Measurements from ENCODE around the gene ETV2.
A peak's percentile ranks its signal among the peaks of the same experiment; 100 is the strongest.

Gene ETV2

DNA sequence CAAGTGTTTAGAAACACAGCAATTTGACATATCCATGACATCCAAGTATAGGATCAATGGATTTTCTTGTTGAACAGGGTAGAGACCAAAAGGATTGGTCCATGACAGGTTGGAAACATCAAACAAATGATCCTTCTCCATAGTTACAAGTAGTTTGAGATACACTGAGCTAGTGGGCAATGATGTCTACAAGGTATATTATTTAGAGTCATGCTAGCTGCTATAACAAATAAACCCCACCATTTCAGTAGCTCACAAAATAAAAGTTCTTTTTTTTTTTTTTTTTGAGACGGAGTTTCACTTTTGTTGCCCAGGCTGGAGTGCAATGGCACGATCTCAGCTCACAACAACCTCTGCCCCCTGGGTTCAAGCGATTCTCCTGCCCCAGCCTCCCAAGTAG lies 33.9 kb upstream of the ETV2 start:
- no peak for DNase-seq (ENCODE audit: low read depth)
- TF ChIP-seq, protein P1, sequence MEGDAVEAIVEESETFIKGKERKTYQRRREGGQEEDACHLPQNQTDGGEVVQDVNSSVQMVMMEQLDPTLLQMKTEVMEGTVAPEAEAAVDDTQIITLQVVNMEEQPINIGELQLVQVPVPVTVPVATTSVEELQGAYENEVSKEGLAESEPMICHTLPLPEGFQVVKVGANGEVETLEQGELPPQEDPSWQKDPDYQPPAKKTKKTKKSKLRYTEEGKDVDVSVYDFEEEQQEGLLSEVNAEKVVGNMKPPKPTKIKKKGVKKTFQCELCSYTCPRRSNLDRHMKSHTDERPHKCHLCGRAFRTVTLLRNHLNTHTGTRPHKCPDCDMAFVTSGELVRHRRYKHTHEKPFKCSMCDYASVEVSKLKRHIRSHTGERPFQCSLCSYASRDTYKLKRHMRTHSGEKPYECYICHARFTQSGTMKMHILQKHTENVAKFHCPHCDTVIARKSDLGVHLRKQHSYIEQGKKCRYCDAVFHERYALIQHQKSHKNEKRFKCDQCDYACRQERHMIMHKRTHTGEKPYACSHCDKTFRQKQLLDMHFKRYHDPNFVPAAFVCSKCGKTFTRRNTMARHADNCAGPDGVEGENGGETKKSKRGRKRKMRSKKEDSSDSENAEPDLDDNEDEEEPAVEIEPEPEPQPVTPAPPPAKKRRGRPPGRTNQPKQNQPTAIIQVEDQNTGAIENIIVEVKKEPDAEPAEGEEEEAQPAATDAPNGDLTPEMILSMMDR (conservative IDR thresholded peaks at IDR 0.05; ENCODE audit: low read depth, low read length) = no peak
- no peak overlapping the region for H3K4me3 ChIP-seq (ENCODE audit: low read depth, low read length)

DNA sequence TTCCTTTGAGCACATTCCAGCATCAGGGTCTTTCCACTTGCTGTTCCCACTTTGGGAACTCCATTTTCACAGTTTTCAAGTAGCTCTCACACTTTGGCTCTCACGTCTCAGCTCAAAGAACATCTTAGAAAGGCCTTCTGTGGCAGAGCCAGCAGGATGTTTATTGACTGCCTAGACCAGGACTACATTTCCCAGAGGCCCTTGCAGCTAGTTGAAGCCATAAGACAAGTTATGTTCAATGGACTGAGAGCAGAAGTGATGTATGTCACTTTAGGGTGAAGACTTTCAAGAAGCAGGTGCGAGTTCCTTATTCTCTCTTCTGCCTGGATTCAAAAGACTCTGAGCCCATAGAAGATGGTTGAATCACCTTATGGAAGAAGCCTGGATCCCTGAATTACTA lies 33.3 kb upstream of the ETV2 start:
- no peak overlapping the region for H3K4me3 ChIP-seq (ENCODE audit: low read depth, low read length)
- TF ChIP-seq, protein P1 (conservative IDR thresholded peaks at IDR 0.05; ENCODE audit: low read depth, low read length) = no peak
- DNase-seq (ENCODE audit: low read depth) = peak; percentile 23

DNA sequence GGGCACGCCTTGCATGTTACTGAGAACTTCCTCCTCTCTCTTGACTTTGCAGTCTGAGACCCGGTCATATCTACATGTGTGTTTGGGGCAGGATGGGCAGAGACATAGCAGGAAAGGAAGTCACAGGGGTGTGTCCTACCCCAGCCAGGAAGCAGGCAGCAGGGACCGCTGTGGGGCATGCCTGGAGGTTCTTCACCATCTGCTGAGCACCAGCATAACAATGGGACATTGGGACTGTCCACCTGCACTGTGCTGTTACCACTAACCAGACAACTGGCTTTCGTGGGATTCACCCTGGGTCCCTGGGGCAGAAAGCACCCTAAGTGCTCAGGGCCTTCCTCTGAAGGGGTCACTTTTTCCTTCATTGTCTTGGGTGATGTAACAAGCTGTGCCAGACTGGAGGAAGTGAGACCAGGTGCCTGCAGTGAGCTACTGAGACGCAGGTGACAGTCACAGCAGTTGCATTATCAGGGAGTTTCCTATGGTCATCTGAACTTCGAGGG lies 31.6 kb upstream of the ETV2 start:
- TF ChIP-seq, protein P1 (conservative IDR thresholded peaks at IDR 0.05; ENCODE audit: low read depth, low read length) = no peak
- H3K4me3 ChIP-seq (ENCODE audit: low read depth, low read length) = no peak overlapping the region
- no peak for DNase-seq (ENCODE audit: low read depth)

DNA sequence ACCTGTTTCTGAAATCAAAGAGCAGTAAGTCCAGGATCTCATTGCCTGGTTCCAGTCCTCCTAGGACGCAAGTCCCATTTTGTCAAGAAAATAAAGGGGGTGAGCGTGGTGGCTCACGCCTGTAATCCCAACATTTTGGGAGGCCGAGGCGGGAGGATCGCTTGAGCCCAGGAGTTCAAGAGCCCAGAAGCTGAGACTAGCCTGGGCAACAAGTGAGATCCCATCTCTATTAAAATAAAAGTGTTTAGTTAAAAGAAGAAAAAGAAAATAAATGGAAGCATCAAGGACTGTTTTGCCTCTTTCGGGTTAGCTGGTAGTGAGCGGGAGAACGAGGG lies 29.4 kb upstream of the ETV2 start:
- peak overlapping the region; percentile 86 for H3K4me3 ChIP-seq (ENCODE audit: low read depth, low read length)
- no peak for DNase-seq (ENCODE audit: low read depth)
- TF ChIP-seq, protein P1 (conservative IDR thresholded peaks at IDR 0.05; ENCODE audit: low read depth, low read length) = no peak

DNA sequence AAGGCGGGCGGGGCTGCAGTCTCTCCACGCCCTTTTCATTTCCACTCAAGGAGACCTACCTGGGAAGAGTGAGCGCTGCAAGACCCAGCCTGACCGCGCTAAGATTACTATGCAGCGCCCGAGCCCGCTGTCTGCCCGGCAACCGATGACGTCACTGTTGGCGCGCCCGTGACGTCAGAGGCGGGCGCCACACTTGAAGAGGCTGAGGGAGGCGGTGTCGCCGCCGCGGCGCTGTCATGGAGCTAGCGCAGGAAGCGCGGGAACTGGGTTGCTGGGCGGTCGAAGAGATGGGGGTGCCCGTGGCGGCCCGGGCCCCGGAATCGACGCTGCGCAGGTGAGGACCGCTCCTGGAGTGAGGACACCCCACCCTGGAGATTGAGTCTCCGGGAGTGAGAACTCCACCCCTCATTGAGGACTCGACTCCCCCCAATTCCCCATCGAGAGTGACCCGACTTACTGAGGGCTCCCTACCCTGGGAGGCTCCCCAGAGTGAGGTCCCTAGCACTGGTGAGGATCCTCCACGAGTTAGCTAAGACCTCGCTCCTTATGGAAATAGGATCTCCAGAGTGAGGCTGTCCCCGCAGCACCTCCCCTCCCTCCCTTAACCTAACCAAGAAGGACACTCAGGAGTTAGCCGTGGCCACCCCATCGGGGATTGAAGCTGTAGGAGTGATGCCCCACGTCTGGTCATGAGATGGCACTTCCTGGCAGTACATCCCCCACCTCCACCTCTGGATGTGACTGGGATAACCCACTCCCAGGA lies 28.8 kb upstream of the ETV2 start, which contains the start of gene HAUS5:
Gene HAUS5, plus strand, starts transcription at position 177 of the 763 bp plus-strand sequence. Its CDS starts 60 bp downstream, at position 237.
- TF ChIP-seq, protein P1 (conservative IDR thresholded peaks at IDR 0.05; ENCODE audit: low read depth, low read length) = no peak
- peak within 1 kb of the TSS; percentile 86 for H3K4me3 ChIP-seq (ENCODE audit: low read depth, low read length)
- peak; percentile 92 for DNase-seq (ENCODE audit: low read depth)

DNA sequence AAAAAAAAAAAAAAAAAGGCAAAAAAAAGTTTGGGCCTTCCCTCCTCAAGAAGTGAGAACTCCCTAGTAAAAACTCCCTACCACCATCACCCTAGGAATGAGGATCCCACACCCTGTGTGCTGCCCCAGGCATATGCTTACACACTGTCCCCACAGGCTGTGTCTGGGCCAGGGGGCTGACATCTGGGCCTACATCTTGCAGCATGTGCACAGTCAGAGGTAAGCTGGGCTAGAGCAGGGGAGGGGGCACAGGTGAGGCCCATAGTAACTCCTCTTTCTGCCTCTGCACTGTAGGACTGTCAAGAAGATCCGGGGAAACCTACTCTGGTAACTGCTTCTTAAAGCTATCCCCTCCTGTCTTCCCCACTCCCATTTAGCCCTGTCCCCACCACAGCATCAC lies 28.0 kb upstream of the ETV2 start:
- no peak overlapping the region for H3K4me3 ChIP-seq (ENCODE audit: low read depth, low read length)
- TF ChIP-seq, protein P1 (conservative IDR thresholded peaks at IDR 0.05; ENCODE audit: low read depth, low read length) = no peak
- DNase-seq (ENCODE audit: low read depth) = no peak

DNA sequence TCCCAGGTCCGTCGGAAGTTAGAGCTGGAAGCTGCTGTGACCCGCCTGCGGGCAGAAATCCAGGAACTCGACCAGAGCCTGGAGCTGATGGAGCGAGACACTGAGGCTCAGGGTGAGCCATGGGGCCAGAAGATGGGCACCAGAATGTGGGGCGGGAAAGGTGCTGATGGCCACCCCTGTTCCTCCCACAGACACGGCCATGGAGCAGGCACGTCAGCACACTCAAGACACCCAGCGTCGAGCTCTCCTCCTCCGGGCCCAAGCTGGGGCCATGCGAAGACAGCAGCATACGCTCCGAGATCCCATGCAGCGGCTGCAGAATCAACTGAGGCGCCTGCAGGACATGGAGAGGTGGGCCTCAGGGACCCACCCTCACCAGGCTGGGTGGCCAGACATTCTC lies 26.5 kb upstream of the ETV2 start:
- no peak overlapping the region for H3K4me3 ChIP-seq (ENCODE audit: low read depth, low read length)
- TF ChIP-seq, protein P1 (conservative IDR thresholded peaks at IDR 0.05; ENCODE audit: low read depth, low read length) = no peak
- DNase-seq (ENCODE audit: low read depth) = no peak

All from choroid plexus epithelial cell (primary cell).